GM19463 (cell line): Measurements from ENCODE around the gene KIF1C.

Experiments used
- ATAC-seq: cut with Tn5 transposase; IDR thresholded peaks from one replicate; pipeline ENCODE4 v1.9.1; 2021; ENCODE audit warnings: mild to moderate bottlenecking, moderate library complexity; ENCODE audit not compliant: unreplicated experiment

The KIF1C gene

DNA sequence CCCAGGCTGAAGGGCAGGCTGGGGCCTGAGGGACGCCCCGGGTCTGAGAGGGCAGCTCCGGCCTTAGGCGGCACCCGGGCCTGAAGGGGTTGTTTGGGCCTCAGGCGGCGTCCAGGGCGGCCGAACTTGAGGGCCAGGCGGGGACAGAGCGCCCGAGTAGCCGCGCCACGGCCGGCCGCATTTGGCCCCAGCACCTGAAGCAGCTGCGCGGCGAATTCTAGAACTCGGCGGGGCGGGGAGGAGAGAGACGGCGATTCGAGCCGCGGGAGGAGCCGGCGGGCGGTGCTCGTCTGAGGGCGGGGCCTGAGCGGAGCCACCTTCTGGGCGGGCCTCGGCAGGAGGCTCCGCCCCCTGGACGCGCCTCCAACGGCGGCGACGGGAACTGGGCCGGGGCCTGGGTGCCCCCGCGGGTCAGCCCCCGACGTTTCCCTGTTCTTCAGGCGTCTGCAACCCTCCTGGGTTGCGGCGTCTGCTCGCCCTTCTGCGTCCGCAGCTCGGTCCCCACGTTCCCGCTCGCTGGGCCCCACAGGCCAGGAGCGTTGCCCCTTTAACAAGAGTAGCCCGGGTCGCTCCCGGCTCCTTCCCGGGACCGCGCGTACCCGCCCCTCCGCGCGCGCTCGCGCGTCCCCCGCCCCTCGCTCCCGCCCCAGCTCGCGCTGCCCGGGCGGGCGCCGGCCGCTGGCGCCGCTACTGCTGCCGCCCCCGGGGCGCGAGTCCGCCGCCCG lies at the start of gene KIF1C, which contains the start of gene INCA1:
Gene KIF1C, plus strand, starts transcription at position 649 of the 725 bp plus-strand sequence. CDS start 2,297 bp downstream, outside the sequence.
Gene INCA1, minus strand, starts transcription at position 221 of the 725 bp plus-strand sequence. CDS start 3,085 bp downstream, outside the sequence.
- peak; percentile 77 for ATAC-seq

DNA sequence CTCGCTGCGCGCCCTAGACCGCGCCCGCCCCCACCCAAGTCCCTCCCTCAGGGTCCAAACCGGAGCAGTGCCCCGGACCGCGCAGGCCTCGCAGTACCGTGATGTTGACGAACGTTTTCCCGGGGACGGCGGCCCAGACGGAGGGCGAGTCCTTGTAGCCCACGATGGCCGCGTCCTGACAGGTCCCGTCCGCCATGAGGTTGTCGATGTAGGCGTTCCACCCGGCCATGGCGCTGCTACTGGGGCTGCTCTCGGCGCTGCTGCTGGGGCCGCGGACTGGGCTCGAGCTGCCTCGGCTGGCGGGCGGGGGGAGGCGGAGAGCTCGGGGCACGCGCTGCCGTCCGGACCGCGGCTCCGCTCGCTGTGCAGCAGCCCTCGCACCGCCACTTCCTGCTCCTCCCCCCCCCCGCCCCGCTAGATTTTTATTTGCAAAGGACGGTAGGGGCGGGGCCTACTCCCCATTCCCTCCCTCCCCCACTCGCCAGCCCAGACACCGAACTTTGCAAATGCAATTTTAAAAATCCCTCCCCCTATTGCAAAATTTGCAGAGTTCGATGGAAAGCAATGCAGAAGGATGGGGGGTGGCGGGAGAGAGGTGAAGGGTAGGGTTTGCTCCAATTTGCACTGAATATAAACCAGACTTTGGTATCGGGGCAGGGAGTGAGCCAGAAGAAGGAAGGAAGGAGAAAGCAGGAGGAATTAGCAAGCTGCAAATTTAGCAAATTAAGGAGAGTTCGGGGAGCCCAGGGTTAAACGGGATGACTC lies 49.4 kb upstream of the KIF1C start, which contains the start of gene PFN1:
Gene PFN1, minus strand, starts transcription at position 365 of the 765 bp plus-strand sequence. Its CDS starts 136 bp downstream, at position 229.
- ATAC-seq: no peak

DNA sequence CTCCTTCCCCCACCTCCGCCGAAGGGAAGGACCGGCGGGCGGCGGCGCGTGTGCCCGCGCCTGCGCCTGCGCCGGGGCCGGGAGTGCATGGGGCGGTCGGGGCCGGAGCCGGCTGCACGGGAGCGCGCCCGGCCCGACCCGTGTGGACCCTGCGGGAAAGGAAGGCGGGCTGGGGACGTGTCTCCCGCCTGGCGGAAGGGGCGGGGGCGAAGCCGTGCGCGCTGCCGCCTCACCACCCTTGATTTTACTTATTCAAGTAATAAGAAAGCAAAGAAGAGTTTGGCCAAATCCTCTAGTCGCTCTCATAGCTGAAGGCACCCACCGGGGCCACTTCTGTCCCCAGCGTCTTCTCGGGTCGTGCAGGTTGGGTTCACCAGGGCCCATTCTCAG lies 48.8 kb upstream of the KIF1C start:
- peak; percentile 34 for ATAC-seq

DNA sequence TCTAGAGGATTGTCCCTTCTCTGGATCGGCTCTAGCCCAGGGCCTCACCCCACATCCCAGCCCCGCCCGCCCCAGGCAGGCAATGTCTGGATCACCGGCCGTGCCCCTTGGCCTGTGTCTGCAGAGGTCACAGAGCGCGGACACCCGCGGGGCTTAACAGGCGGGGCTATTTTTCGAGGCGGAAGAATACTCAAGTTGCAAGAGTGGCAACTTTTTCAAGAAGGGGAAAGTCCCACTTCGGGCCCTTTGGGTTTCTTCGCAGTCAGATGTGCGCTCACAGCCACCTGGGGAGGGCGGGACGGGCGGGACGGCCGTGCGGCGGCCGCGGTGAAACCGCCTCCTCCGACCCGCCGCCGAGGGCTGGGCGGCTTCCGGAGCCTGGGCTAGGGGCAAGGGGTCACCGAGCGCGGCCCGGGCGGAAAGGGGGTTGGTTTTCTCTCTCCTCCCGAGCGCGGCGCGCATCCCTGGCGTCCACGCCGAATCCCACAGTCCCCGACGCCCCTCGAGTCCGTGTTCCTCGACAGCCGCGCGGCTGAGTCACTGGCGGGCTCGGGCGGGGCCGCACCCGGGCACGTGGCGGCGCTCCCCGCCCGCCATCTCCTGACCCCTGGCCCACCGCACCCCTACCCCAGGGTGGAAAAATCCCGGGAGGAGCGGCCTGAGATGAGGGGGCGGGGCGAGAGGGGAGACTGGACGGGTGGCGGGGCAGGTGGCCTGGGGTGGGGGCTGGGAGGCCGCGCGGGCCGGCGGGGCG lies 48.3 kb upstream of the KIF1C start:
- peak; percentile 29 for ATAC-seq

DNA sequence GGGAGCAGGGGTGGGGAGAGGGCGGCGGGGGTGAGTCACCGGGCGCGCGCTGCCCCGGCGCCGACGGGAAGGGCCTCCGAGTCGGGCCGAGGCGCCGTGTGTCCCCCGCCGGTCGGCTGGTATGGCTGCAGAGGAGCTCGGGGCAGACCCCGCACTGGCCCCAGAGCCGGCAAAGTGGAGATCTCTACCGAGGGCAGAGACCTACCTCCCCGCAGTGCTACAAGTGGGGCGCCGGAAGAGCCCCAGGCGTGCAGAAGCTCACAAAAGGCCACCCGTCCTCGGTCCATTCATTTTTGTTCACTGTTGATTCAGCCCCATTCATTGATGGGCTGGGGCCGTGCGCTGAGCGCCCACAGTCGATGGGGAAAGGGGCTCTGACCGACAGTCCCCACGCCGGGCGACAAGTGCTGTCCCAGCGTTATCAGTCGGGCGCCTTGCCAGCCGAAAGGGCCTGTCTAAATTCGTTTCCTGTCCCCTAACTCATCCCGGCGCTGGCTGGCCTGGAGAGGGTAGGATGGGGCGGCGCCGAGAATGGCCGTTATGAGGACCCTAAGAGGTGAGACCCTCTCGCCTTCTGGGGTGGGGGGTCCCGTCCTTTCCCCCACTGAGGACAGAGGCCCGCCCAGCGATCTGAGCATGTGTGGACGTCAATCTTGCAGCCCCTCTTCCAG lies 47.5 kb upstream of the KIF1C start:
- no peak for ATAC-seq

DNA sequence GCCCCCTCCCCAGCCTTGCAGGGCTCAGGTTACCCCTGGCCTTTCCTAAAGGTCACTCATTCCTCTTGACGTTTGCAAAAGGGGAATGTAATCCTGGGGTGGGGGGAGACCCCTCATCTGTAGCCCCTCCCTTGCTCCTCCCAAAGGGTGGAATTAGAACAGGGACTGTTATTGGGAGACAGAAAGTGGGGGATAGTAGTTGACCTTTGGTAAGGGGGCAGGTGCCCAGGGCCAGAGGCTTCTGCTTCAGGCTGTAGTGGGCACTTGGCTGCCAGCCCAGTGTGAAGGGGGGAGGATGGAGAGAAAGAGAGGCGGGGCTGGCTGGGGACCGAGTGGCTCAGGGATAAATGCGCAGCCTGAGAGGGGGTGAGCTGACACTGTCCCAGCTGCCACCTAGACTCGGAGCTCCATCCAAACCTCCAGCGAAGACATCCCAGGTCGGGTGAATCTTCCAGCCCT lies 47.0 kb upstream of the KIF1C start, which contains the start of gene ENO3:
Gene ENO3, plus strand, starts transcription at position 374 of the 459 bp plus-strand sequence. CDS start 711 bp downstream, outside the sequence.
- no peak for ATAC-seq

DNA sequence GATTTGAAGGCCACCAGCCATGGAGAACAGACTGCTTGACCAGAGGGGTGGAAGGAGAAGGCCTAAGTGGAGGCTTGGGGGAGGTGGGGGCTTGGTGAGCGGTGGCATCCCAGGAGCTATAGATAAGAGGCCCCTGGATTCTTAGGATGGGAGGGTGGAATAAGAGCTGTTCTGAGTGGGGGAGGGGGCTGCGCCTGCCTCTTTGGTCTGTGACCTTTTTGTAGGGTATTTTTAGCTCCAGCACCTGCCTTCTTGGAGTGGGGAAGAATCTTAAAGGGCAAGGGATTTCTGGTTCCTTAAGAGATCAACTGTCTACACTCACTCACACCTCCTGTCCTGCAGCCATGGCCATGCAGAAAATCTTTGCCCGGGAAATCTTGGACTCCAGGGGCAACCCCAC lies 46.3 kb upstream of the KIF1C start:
- no peak for ATAC-seq

DNA sequence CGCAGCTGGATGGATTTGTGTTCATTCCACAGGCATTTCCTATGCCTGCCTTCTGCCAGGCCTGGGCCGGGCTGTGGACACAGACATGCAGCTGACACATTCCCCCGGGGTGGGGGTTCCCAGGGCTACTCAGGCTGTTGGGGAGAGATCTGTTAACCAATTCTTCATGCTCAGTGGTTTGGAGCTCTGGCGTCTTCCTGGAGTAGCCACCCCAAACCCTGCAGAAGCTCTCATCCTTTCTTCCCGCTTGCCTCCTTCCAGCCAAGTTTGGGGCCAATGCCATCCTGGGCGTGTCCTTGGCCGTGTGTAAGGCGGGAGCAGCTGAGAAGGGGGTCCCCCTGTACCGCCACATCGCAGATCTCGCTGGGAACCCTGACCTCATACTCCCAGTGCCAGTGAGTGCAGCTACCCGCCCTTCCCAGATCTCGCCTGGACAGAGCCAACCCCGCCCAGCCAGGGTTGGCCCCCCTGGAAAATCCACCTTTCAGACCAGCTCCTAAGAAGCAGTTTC lies 44.2 kb upstream of the KIF1C start:
- no peak for ATAC-seq

DNA sequence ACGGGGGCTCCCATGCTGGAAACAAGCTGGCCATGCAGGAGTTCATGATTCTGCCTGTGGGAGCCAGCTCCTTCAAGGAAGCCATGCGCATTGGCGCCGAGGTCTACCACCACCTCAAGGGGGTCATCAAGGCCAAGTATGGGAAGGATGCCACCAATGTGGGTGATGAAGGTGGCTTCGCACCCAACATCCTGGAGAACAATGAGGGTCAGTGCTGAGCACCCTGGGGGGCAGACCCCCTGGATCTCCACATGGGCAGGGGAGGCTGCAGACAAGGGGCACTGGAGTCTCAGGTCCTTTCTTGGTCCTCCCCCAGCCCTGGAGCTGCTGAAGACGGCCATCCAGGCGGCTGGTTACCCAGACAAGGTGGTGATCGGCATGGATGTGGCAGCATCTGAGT lies 42.7 kb upstream of the KIF1C start:
- no peak for ATAC-seq

DNA sequence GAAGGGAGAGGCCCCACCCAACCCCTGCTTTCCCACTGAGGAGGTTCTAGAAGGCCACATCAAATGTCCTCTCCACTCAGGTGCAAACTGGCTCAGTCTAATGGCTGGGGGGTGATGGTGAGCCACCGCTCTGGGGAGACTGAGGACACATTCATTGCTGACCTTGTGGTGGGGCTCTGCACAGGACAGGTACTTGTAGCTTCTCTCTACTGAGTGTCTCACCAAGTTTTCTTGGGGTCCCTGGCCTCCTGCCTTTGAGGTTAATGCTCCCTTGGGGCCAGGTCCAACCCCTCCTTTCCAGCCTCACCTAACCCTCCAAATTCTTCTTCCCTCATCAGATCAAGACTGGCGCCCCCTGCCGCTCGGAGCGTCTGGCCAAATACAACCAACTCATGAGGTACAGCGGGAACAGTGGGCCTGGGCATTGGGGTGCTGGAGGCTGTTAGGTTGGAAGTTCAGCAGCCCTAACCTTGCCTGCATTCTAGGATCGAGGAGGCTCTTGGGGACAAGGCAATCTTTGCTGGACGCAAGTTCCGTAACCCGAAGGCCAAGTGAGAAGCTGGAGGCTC lies 41.2 kb upstream of the KIF1C start:
- ATAC-seq: no peak

DNA sequence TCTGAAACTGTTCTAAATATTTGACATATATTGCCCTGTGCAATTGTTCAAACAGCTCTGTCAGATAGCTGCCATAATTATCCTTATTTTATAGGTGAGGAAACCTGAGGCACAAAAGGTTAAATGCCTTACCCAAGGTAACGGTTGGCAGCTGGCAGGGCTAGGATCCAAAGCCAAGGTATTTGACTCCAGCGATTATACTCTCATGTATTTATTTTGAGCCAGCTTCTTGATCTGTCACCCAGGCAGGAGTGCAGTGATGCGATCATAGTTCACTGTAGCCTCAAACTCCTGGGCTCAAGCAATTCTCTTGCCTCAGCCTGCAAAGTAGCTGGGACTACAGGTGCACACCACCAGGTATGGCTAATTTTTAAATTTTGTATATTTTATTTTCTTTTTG lies 39.6 kb upstream of the KIF1C start:
- no peak for ATAC-seq

DNA sequence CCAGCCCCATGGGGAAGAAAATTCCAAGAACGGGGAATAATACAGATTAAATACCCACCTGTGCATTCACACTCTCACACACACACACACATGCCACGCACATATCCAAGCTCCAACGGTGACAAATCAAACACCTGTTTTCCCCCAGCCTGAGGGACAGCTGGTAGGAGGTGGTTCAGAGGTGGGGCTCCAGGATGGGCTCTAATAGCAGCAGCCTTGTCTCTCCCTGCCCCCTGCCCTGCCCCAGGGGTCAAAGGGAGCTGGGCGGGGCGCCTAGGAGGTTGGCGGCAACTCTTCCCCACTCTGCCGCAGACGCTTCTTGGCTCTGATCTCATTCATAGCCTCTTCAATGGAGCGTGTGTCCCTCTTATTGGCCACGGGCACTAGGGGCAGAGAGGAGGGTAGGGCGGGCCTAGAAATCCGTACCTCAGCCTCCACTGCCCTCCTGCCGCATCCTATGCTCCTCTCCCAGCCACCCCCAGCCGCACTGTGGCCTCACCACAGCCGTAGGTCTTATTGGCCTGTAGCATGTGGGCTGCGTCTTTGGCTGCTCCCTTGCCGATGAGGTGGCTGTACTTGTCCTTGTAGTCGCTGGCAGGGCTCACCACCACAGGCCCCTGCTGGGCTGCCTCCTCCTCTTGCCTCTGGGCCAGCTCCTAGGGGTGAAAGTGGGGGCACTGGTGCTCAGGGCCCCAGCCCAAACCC lies 38.3 kb upstream of the KIF1C start:
- ATAC-seq: no peak

DNA sequence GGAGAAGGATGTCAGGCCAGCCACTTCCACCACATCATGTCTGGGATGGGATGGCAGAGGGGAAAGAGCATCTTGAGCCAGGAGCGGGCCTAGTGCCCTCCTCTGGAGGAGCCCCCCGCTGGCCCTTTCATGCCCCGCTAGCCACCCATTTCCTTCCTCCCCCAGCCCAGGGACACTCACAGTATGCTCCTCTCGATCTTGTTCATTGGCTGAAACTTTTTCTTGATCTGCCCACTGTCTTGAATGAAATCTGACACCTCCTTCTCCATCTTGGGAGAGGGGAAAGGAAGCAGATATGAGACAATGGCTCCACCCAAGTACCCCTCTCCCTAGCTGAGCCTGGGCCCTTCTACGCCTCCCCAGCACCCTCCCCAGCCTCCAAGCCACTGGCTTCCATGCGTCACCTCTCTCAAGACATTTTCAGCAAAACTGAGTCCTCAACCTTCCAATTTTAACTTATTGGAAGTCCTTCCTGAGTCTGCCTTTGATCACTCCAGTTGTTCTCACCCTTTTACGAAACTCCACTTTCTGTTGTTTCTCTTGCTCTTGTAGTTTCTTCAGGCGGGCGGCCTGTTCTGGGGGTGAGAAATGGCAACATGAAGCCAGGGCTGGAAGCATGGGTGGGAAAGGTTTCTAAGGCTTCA lies 37.3 kb upstream of the KIF1C start:
- ATAC-seq: no peak

DNA sequence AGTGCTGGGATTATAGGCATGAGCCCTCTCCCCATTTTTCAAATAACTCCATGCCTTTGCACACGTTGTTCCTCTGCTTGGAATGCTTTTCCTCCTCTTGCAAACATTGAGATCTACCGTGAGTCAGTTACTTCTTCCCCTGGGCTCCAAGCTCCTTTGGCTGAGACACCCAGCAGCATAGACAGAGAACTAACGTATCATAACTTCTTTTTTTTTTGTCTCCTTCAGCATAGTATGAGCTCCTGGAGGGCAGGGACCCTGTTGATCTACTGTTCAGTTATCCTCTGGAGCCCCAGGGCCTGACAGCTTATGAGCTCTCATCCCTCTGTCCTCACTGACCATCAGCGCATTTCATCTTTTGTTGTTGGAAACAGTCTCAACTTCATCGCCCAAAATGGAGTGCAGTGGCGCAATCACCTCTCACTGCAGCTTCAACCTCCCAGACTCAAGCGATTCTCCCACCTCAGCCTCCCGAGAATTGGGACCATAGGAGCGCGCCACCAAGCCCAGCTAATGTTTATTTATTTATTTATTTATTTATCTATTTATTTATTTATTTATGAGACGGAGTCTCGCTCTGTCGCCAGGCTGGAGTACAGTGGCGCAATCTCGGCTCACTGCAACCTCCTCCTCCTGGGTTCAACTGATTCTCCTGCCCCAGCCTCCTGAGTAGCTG lies 32.3 kb upstream of the KIF1C start:
- ATAC-seq: no peak

DNA sequence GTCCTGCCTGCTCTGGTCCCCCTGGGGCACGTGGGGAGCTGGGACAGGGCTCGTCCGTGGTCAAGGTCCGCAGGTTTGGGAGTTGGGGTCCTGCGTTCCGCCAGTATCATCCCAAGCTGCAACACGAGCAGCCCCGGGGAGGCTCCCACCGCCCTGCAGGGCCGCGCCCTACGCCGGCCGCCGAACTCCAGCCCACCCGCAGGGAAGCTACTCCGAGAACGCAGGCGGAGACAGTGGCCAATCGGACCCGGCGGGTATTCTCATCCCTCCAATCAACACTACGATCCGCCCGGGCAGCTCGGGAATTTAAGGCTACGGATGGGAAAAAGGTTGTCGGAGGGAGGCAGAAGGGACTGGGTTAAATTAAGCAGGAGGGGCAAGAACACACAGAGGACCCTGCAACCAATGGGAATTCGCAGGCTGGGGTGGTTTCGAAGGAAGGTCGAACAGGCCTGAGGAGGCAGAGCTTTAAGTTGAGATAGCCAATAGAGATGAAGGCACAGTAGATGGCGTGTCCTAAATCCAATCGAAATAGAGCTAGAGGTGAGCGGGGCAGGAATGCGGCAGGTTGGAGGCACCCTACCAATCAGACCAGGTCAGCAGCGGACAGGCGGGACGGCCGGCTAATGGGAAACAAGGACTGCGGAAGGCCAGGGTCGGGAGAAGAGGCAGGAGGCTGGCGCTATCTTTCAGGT lies 30.8 kb upstream of the KIF1C start:
- peak; percentile 84 for ATAC-seq

DNA sequence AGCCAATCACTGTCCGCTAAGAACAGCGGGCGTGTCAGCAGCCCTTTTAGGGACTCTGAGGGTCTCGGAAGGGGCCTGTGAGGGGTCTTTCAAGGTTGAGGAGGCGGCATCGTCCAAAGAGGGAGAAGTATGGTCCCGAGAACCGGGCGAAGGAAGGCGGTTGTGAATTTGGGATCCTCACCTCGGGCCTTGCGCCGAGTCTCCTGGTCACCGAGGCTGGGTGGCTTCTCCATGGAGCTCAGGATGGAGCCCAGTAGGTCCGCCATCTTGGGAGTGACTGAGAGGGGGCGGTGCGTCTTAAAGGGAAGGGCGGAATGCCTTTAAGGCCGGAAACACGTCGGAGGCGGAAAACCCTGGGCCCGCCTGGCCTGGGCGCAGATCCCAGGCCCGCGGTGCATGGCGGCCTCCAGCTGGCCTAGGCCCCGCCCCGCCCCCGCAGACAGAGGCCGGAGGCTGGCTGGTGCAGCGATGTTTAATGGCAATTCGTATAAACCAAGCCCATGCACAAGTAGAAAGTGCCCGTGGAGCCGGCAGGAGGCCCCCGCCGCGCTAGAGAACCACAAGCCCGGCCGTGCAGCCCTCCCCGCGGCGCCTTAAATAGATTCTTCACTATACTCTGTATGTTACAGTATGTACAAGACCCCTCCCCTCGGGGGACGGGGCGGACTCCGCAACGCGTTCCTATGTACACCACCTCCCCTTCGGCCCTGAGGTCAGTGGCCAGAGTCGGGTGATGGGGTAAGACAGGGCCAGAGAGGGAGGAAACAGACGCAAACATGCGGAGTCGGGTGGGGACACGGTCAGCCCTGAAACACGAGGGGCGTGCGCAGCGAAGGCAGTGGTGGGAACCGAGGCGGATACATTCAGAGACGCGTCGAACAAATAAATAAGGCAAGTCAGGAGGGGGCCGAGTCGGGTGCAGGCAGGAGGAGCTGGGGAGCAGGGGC lies 29.9 kb upstream of the KIF1C start, which contains the start of gene SPAG7:
Gene SPAG7, minus strand, starts transcription at position 279 of the 947 bp plus-strand sequence. Its CDS starts 13 bp downstream, at position 266.
- peak; percentile 51 for ATAC-seq
